Endothelial cell of umbilical vein (primary cell): ENCODE measurements around the gene PIM2. TPM values are rescaled to one million over a fixed set of nuclear protein-coding genes. Genes with fewer than 3 reads are reported as not detected.

Source experiments
- BruUV-seq: library from RNA; stranded (reverse); fragments of 400-500 nt; replicated peaks from 2 replicates; lab custom pipeline; 2021; lab: Mats Ljungman, UMichigan
- CTCF ChIA-PET: fragments of 300-600, 350-600 bp; sonication (Branson Sonifier 250); formaldehyde crosslinking; loops from one replicate; lab custom pipeline; 2021; ENCODE audit warnings: antibody characterized with exemption, inconsistent platforms; lab: Charles Lee
- POLR2A ChIA-PET: fragments of 300-600, 350-600 bp; sonication (Branson Sonifier 250); formaldehyde crosslinking; loops from one replicate; lab custom pipeline; 2021; ENCODE audit warnings: antibody characterized with exemption, inconsistent platforms; lab: Charles Lee
- DNase-seq: peaks from one replicate; pipeline ENCODE4 v3.0.0-alpha.2; 2011; ENCODE audit warnings: low read depth, low spot score
- FAIRE-seq: peaks from 2 replicates; lab custom pipeline; 2011; peaks lifted over from hg19 to GRCh38; lab: Jason Lieb, UNC
- H2AFZ ChIP-seq: 2 replicates; pipeline ENCODE4 v1.6.0; 2012; ENCODE audit warnings: low read depth, low read length, control low read depth, inconsistent platforms
- H3K27ac ChIP-seq: 2 replicates; pipeline ENCODE4 v1.5.1; 2011; ENCODE audit warnings: low read depth, mild to moderate bottlenecking, control low read depth, low read length, moderate library complexity; ENCODE audit not compliant: insufficient read depth
- H3K27me3 ChIP-seq, 2 experiments: 2 replicates each; pipeline versions ENCODE4 v1.6.0 to v1.6.1; 2011; ENCODE audit warnings: low read length in 2 of 2, mixed read lengths in 1 of 2; ENCODE audit not compliant: control insufficient read depth in 2 of 2, insufficient read depth in 2 of 2
- H3K36me3 ChIP-seq, 2 experiments: 2 replicates in 1 of 2; 3 replicates in 1 of 2; pipeline ENCODE4 v1.5.1; 2011; ENCODE audit warnings: low read length in 2 of 2, mild to moderate bottlenecking in 1 of 2, moderate library complexity in 1 of 2; ENCODE audit not compliant: control insufficient read depth in 2 of 2, insufficient read depth in 2 of 2; ENCODE audit errors: extremely low read depth in 1 of 2
- H3K4me1 ChIP-seq: 3 replicates; pipeline ENCODE4 v1.5.1; 2011; ENCODE audit warnings: mild to moderate bottlenecking, low read length; ENCODE audit not compliant: control insufficient read depth, insufficient read depth; ENCODE audit errors: extremely low read depth
- H3K4me2 ChIP-seq: 2 replicates; pipeline ENCODE4 v1.6.1; 2011; ENCODE audit warnings: low read length, control low read depth, mixed read lengths; ENCODE audit not compliant: insufficient read depth
- H3K4me3 ChIP-seq, 3 experiments: fragments of 200-600 bp in 1 of 3; sonication (generic), shearing (Covaris generic) in 1 of 3; replicated peaks in 1 of 3; 2 replicates each; pipeline ENCODE4 v1.5.1; 2011 to 2016; ENCODE audit warnings: control low read depth in 3 of 3, low read length in 3 of 3, mild to moderate bottlenecking in 2 of 3, inconsistent platforms in 1 of 3, low read depth in 1 of 3, moderate library complexity in 1 of 3; ENCODE audit not compliant: insufficient read depth in 1 of 3
- H3K79me2 ChIP-seq: 2 replicates; pipeline ENCODE4 v1.6.0; 2012; ENCODE audit warnings: low read length, inconsistent platforms; ENCODE audit not compliant: control insufficient read depth, insufficient read depth
- H3K9ac ChIP-seq: replicated peaks from 2 replicates; pipeline ENCODE3; 2011; ENCODE audit warnings: low read length, control low read depth; ENCODE audit not compliant: insufficient read depth; ENCODE audit errors: extremely low read depth
- H3K9me1 ChIP-seq: replicated peaks from 3 replicates; pipeline ENCODE4 v1.6.0; 2011; ENCODE audit warnings: mild to moderate bottlenecking, low read length; ENCODE audit not compliant: control insufficient read depth, insufficient read depth; ENCODE audit errors: extremely low read depth
- H3K9me3 ChIP-seq: replicated peaks from 2 replicates; pipeline ENCODE4 v1.5.1; 2012; ENCODE audit warnings: low read length, inconsistent platforms; ENCODE audit not compliant: control insufficient read depth, insufficient read depth
- H4K20me1 ChIP-seq: replicated peaks from 2 replicates; pipeline ENCODE3; 2011; ENCODE audit warnings: mild to moderate bottlenecking, low read length; ENCODE audit not compliant: control insufficient read depth, insufficient read depth; ENCODE audit errors: extremely low read depth
- EZH2 ChIP-seq: IDR thresholded peaks from 2 replicates; pipeline ENCODE4 v1.6.1; 2012; ENCODE audit warnings: borderline replicate concordance, low read depth, mild to moderate bottlenecking, moderate library complexity, low read length, inconsistent platforms; ENCODE audit not compliant: severe bottlenecking
- FOS ChIP-seq: IDR thresholded peaks from 2 replicates; pipeline ENCODE4 v1.6.1; 2011; ENCODE audit warnings: mild to moderate bottlenecking, low read length, moderate library complexity, borderline replicate concordance; ENCODE audit not compliant: insufficient read depth
- GATA2 ChIP-seq: IDR thresholded peaks from 2 replicates; pipeline ENCODE4 v1.7.0; 2011; ENCODE audit warnings: low read depth, mild to moderate bottlenecking, moderate library complexity, mixed read lengths, low read length; ENCODE audit not compliant: insufficient read length, insufficient read depth
- JUN ChIP-seq: IDR thresholded peaks from 2 replicates; pipeline ENCODE4 v1.6.1; 2011; ENCODE audit warnings: borderline replicate concordance, low read depth; ENCODE audit not compliant: insufficient read length, insufficient read depth
- MAX ChIP-seq: IDR thresholded peaks from 2 replicates; pipeline ENCODE4 v1.6.1; 2011; ENCODE audit not compliant: insufficient read depth, insufficient read length
- MYC ChIP-seq: IDR thresholded peaks from one replicate; pipeline ENCODE4 v1.6.1; 2011; ENCODE audit warnings: mild to moderate bottlenecking, low read depth, low read length
- POLR2A ChIP-seq: IDR thresholded peaks from 2 replicates; pipeline ENCODE4 v1.6.1; 2012; ENCODE audit warnings: low read depth, mild to moderate bottlenecking, control low read depth, low read length
- POLR2AphosphoS5 ChIP-seq: IDR thresholded peaks from 2 replicates; pipeline ENCODE4 v1.6.1; 2012; ENCODE audit warnings: low read depth, mild to moderate bottlenecking, control low read depth, low read length, moderate library complexity; ENCODE audit not compliant: insufficient read depth
- dilution Hi-C: fragments of 300-500 bp; cut with MboI; formaldehyde crosslinking; loops from one replicate; pipeline ENCODE4 v1.15.0; 2019; ENCODE audit warnings: low sequenced_read_pairs; ENCODE audit not compliant: extremely low pct_ligation_motif_present
- intact Hi-C: fragments of 100-400 bp; cut with micrococcal nuclease; formaldehyde crosslinking; loops from one replicate; pipeline ENCODE4 v1.10.0; 2022
- polyA plus RNA-seq, 4 experiments: library from polyadenylated mRNA; depleted of rRNA in 3 of 4; stranded (reverse) in 3 of 4; unstranded in 1 of 4; fragments of >200 nt; gene quantifications; 2 replicates each; pipeline versions ENCODE4 v1.2.1 to v1.2.3, GENCODE V29; 2011 to 2012; ENCODE audit warnings: missing spikeins in 1 of 4
- total RNA-seq: library from RNA; stranded (reverse); gene quantifications from 2 replicates; pipeline ENCODE4 v1.2.3, GENCODE V29; 2021
- TF ChIP-seq, protein P1 (sequence below), 2 donors: IDR thresholded peaks; 1 replicate in 1 of 2; 2 replicates in 1 of 2; pipeline ENCODE4 v1.5.1; 2011; ENCODE audit warnings: low read length in 2 of 2, mild to moderate bottlenecking in 2 of 2, moderate library complexity in 2 of 2, control low read depth in 1 of 2, inconsistent platforms in 1 of 2, low read depth in 1 of 2; ENCODE audit not compliant: insufficient read depth in 1 of 2; ENCODE audit errors: extremely low read depth in 1 of 2

The PIM2 gene
- total and polyA plus RNA-seq, 2 donors (not counting 3 experiments of a cell fraction or from before 2014, with no cell fraction given): 7.4 to 7.5 TPM

- H3K36me3 ChIP-seq: peaks cover 0 to 1% of the 10 kb centered on the region in 2 experiments
- H3K27ac ChIP-seq: no peak overlapping the region
- H3K79me2 ChIP-seq: peaks cover 17% of the 10 kb centered on the region
- H3K9me3 ChIP-seq: no peaks in the 10 kb centered on the region
- no peak overlapping the region for H3K4me3 ChIP-seq
- no peaks in the 10 kb centered on the region for H3K9me1 ChIP-seq
- no peak overlapping the region for H3K9ac ChIP-seq
- BruUV-seq: no TSS peak
- peak overlapping the region; percentile 80 for H3K4me2 ChIP-seq
- TF ChIP-seq POLR2AphosphoS5: no peak
- TF ChIP-seq POLR2A: no peak
- no peak for TF ChIP-seq EZH2
- TF ChIP-seq GATA2: no peak
- no peak for TF ChIP-seq FOS
- TF ChIP-seq MYC: no peak
- no peak for TF ChIP-seq JUN
- TF ChIP-seq, protein P1, sequence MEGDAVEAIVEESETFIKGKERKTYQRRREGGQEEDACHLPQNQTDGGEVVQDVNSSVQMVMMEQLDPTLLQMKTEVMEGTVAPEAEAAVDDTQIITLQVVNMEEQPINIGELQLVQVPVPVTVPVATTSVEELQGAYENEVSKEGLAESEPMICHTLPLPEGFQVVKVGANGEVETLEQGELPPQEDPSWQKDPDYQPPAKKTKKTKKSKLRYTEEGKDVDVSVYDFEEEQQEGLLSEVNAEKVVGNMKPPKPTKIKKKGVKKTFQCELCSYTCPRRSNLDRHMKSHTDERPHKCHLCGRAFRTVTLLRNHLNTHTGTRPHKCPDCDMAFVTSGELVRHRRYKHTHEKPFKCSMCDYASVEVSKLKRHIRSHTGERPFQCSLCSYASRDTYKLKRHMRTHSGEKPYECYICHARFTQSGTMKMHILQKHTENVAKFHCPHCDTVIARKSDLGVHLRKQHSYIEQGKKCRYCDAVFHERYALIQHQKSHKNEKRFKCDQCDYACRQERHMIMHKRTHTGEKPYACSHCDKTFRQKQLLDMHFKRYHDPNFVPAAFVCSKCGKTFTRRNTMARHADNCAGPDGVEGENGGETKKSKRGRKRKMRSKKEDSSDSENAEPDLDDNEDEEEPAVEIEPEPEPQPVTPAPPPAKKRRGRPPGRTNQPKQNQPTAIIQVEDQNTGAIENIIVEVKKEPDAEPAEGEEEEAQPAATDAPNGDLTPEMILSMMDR (IDR thresholded peaks at IDR 0.05; ENCODE audit: extremely low read depth in 1 of 2, insufficient read depth in 1 of 2, low read depth in 1 of 2, low read length in 2 of 2): no peak
- TF ChIP-seq MAX: no peak
- intact Hi-C loops (loop anchor here (2.0 kb wide), 1 partner anchor 13 kb away; the partner anchor contains the start of genes PQBP1 and TIMM17B), dilution Hi-C loops (no loop called here)
- POLR2A ChIA-PET: no interaction called here
- no peaks in the 10 kb centered on the region for H4K20me1 ChIP-seq
- H3K27me3 ChIP-seq: no peaks in the 10 kb centered on the region
- CTCF ChIA-PET: no interaction called here
- FAIRE-seq (no peak), DNase-seq (no peak)
- H3K4me1 ChIP-seq: peaks cover 9% of the 10 kb centered on the region
- no peak overlapping the region for H2AFZ ChIP-seq
These were observed 9.0 kb downstream of the PIM2 start for GRCh38 chrX:48909703-48910294.
